HL-60 (cell line): ENCODE results near the gene COA4.

Source experiments
- DNase-seq, 2 experiments: peaks; one replicate each; pipeline ENCODE4 v3.0.0-alpha.2; 2010 to 2020; ENCODE audit warnings: low read depth in 1 of 2, low spot score in 1 of 2
- H3K27ac ChIP-seq: fragments of 250-450 bp; sonication (Bioruptor Pico); replicated peaks from 2 replicates; pipeline ENCODE4 v1.5.1; 2020; ENCODE audit warnings: mild to moderate bottlenecking, moderate library complexity
- H3K27me3 ChIP-seq: fragments of 250-450 bp; sonication (Bioruptor Pico); 2 replicates; pipeline ENCODE4 v1.5.1; 2021; ENCODE audit warnings: mild to moderate bottlenecking, moderate library complexity; ENCODE audit not compliant: insufficient read depth, poor library complexity, severe bottlenecking
- H3K4me3 ChIP-seq: replicated peaks from 2 replicates; pipeline ENCODE4 v1.5.1; 2011; ENCODE audit warnings: mild to moderate bottlenecking, control low read depth, low read length; ENCODE audit not compliant: insufficient read depth
- CTCF ChIP-seq: IDR thresholded peaks from one replicate; pipeline ENCODE4 v1.5.1; 2011; ENCODE audit warnings: low read length, control low read depth, inconsistent platforms; ENCODE audit not compliant: insufficient read depth
- GABPA ChIP-seq: IDR thresholded peaks from 2 replicates; pipeline ENCODE4 v1.6.1; 2012; ENCODE audit warnings: low read depth
- POLR2AphosphoS5 ChIP-seq: IDR thresholded peaks from 2 replicates; pipeline ENCODE4 v1.6.1; 2012; ENCODE audit warnings: low read depth
- REST ChIP-seq: IDR thresholded peaks from 2 replicates; pipeline ENCODE4 v1.6.1; 2012; ENCODE audit warnings: low read depth; ENCODE audit not compliant: insufficient replicate concordance
- SPI1 ChIP-seq: IDR thresholded peaks from 2 replicates; pipeline ENCODE4 v1.6.1; 2012; ENCODE audit warnings: low read depth, mild to moderate bottlenecking, borderline replicate concordance

Gene COA4

GRCh38 chr11:73833067-73833466 is 43.6 kb downstream of the COA4 start:
- Histone ChIP-seq H3K4me3 (no peak overlapping the region), H3K27me3 (no peaks in the 10 kb centered on the region), H3K27ac (no peak overlapping the region)
- TF ChIP-seq SPI1 (no peak), REST (no peak), CTCF (no peak), GABPA (no peak), POLR2AphosphoS5 (no peak)
- DNase-seq, result no peak

GRCh38 chr11:73830261-73830660 is 46.4 kb downstream of the COA4 start:
- Histone ChIP-seq H3K27ac (no peak overlapping the region), H3K4me3 (no peak overlapping the region), H3K27me3 (no peaks in the 10 kb centered on the region)
- DNase-seq, result no peak
- TF ChIP-seq POLR2AphosphoS5 (no peak), GABPA (no peak), REST (no peak), SPI1 (no peak), CTCF (no peak)
